GM21526 (cell line): ENCODE results near the gene SLC19A1.

Experiments used
- ATAC-seq: cut with Tn5 transposase; IDR thresholded peaks from one replicate; pipeline ENCODE4 v1.9.1; 2021; ENCODE audit warnings: moderate library complexity; ENCODE audit not compliant: unreplicated experiment, low FRiP score

The SLC19A1 gene

DNA sequence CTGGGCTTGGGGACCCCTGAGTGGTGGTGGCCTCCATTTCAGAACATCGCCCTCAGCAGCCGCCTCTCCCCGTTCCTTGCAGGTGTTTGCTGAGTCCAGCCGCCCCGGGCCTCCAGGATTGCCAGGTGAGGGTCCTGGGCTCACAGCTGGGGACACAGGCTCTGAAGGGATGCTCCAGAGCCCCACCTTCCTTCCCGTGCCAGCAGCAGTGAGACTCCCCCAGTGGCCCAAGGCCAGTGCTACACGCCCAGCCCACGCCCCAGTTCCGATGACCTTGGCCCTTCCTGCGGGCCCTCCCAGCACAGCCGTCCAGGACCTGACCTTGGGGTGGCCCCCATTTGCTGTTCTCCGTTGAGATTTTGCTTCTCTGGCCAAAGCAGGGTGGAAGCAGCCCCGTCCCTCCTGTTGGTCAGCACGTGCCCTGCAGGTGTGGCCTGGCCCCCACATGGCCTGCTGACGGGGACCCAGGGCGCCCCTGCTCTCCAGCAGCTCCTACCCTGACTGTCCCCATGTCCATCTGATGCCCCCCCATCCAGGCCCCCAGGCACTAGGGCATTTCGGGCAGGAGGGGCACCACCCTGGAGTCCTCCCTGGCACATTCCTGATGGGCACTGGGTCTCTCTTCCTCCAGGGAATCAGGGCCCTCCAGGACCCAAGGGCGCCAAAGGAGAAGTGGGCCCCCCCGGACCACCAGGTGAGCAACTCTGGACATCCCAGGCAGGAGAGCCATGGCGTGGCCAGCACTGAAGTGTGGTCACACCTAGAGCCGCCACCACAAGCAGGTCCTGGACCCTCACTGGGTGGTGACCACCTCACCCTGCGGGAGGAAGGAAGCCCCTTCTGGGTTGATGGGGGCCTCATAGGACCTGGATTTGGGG is 45.0 kb downstream of the SLC19A1 start:
- no peak for ATAC-seq

DNA sequence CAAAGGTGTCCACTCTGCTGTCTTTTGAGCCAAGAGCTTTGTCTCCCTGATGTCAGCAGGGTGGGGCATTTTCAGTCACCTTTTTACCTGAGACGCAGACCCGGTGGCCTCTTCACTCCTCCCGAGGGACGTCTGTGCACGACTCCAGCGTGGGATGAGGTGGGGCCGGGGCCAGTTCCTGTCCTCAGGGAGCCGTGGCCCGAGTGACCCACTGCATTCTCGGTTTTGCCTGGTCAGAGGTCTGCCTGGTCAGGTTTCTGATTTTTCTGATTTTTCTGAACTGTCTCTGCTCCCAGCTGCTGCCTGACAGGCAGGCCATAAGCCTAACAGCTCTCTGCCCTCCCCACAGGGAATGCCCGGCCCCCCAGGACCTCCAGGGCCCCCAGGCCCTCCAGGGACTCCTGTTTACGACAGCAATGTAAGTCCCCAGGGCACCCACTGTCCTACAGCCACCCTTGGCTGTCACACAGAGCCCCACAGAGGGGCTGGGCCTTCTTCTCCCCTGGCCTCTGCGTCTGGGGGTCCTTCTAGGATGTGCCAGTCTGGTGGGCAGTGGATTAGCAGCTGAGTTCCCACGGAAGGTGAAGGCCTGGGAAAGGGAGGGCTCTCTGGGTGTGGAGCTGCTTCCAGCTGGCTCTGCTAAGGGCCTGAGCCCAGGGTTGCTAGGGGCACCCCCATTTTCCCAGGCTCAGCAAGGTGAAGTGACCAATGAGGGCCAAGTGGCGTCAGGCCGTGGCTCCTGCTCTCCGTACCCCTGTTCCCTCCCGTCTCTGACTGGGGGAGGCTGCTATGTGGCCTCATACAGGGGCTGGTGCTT is 45.9 kb downstream of the SLC19A1 start:
- ATAC-seq = no peak

DNA sequence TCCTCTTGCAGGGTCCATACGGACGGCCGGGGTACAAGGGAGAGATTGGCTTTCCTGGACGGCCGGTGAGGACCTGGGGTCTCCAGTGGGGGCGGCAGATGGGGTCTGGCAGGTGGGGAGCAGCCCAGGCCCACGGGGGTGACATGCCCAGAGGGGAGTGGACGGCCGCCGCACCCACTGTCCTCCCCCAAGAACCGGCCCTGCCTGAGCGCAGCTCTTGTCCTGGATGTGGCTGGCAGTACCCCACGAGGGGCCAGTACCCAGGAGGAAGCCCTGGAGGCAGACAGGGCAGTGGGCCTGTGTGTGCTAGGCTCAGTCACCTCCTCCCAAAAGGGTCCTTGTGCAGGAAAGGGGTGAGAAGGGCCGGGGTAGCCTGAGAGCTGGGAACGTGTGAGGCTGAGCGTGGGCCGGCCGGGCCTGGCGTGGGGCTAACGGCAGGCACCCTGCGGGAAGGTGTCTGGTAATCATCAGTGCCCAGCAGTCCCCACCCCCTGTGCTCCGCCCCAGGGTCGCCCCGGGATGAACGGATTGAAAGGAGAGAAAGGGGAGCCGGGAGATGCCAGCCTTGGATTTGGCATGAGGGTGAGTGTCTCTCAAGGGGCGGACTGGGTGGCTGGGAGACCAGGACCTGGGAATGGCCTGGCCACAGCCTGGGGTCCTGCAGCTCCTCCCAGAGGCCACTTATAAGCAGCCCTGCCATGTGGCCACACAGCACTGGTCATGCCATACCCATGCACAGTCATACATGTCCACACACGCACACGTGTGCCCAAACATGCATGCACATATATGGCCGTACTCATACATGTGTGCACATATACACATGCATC is 47.2 kb downstream of the SLC19A1 start:
- no peak for ATAC-seq

DNA sequence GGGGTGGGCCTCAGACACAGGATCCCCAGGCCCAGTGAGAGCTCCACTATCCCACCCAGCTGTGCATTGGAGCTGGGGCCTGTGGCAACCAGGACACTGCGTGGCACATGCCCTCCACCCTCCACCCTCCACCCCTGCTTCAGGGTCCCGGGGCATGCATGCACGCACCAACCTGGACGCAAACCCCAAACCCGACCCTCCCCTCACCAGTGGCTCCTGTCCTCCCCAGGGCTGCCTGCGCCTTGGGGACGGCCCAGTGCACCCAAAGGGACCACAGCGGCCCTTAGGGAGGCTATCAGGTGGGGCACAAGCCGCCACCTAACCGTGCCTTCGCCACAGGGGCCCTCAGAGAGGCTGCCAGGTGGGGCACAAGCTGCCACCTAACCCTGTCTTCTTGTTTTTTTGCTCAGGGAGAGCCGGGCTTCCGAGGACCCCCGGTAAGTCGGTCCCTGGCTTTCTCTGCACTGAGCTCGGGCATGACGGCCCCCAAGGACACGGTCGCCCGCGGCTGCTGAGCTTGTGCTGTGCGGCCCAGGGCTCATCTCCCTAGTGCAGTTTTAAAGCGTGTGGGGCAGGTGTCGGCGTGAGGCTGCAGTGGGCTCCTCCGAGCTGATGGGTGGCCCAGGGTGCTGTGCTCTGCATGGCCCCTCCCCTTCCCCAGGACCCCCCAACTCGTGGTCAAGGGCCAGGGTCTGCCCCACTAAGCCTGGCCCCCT is 47.9 kb downstream of the SLC19A1 start:
- ATAC-seq = no peak

DNA sequence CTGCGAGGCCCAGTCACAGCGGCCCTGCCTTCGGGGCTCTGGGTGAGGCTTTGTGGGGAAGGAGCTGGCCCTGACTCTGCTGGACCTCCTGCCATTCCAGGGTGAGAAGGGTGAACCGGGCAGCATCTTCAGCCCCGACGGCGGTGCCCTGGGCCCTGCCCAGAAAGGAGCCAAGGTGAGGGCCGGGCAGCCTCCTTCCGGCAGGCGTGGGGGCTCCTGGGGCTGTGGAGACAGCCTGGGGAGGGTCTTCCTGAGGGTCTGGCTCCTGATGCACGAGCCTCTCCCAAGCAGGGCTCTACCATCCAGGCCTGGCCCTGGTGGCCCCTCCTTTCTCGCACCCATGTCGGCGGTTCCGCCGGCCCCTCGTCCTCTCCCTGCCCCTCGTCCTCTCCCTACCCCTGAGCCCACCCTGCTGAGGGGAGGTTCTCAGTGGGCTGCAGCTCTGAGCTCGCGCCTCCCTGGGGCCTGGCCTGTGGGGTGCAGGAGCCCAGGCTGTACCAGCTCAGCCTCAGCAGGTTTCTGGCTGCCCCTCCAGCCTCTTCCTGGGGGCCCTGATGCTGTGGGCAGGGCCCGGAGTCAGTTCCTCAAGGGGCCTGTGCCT is 48.7 kb downstream of the SLC19A1 start:
- ATAC-seq = no peak

DNA sequence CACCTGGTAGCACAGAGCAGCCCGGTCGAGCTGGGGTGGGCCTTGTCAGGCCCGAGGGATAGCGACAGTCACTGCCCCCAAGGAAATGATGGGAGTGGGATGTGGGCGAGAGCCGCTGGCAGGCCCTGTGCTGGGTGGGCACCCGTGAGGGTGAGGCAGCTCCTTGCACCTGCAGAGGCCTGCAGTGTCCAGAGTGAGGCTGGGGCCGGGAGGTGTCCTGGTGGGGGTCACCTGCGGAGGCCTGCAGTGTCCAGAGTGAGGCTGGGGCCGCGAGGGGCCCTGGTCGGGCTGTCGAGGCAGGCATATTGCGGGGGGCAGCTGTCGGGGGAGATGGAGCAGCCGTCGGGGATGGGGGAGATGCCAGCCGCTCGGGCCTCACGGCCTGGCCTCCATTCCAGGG is 49.5 kb downstream of the SLC19A1 start:
- ATAC-seq = no peak

DNA sequence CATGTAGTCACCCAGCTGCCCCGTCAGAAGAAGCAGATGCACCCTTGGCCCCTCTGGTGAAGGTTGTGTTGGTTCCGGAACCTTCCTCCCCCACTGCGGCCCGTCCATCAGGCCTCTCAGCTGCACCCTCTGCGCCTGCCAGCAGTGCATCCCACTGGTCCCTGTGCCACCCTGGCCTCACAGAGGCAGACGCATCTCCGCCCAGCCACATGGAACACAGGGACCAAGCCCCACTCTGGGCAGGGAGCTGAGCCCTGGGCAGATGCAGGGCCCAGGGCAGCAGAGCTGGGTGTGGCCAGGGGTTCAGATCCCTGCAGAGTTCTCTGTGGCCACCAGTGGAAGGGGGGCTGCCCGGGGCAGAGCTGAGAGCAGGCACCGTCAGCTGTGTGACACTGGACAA is 50.6 kb downstream of the SLC19A1 start:
- ATAC-seq = no peak

DNA sequence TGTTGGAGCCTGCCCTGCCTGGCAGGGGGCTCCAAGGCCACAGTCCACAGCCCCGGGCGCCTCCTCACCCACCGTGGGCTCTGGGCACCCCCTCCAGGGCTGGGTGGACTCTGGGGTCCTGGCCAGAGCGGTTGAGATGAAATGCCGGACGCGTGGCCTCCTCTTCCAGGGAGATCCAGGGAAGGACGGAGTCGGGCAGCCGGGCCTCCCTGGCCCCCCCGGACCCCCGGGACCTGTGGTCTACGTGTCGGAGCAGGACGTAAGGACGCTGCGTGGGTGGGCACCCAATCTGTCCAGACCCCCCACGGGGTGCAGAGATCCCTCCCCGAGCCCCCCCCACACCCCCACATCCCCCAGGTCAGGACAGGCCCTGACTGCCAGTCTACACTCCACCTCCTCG is 51.2 kb downstream of the SLC19A1 start:
- no peak for ATAC-seq

DNA sequence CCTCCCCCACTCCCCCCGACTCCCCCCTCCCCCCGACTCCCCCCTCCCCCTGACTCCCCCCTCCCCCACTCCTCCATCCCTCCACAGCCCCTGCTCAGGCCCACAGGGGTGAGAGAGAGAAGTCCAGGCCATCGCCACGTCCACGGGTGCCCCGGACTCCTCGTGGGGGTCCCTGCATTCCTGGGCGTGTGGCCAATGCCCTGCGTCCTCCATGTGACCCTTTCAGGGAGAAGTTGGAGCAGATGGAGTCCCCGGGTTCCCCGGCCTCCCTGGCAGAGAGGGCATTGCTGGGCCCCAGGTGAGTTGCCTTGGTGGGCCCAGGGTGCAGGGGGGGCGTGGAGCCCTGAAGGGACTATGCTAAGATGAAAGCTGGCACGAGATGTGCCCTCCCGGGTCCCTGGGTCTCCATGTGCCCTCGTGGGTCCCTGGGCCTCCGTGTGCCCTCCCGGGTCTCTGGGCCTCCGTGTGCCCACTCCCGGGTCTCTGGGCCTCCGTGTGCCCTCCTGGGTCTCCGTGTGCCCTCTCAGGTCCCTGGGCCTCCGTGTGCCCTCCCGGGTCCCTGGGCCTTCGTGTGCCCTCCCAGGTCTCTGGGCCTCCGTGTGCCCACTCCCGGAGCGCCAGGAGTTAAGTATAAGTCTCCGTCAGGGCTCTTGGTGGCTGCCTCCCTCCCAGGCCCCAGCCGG is 52.0 kb downstream of the SLC19A1 start:
- no peak for ATAC-seq

DNA sequence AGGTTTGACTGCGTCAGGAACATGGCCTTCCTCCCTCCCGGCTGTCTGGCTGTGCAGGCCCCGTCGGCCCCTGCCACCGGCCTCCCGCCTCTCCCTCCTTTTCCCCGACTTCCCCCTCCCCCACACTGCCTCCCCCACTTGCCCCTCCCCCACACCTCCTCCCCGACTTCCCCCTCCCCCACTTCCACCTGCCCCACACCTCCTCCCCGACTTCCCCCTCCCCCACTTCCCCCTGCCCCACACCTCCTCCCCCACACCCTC is 52.6 kb downstream of the SLC19A1 start:
- no peak for ATAC-seq

DNA sequence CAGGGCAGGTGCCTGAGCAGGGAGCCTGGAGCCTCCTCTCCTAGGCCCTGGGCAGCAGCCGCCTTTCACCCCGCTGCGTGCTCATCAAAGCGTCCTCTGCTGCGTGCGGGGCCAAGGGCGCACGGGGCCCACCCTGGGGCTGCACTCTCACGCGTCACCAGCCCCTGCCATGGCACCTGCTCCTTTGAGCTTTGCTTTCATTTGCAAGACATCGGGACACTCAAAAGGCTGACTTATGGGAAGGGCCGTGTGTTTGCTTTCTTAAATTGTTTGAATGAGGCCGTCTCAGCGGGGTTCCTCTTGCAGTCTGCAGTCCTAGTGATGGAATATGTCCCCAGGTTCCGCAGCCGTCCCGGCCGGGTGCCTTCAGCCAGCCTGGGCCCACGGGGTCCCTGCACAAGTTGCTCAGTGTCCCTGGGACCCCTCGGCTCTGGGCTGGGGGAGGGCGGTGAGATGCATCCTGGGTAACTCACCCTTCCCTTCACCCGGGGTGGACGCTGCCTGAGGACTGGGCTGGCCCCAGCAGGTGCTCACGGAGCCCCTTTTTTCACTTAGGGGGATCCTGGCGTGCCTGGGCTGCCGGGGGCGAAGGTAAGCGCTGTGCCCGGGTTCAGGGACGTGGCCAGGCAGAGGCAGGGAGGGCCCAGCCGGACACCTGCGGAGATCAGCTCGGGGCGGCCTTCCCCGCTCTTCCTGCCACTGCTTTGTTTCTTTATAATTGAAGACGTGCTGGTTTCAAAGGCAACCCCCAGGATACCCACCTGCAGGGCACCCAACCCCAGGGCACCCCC is 53.1 kb downstream of the SLC19A1 start:
- ATAC-seq = no peak

DNA sequence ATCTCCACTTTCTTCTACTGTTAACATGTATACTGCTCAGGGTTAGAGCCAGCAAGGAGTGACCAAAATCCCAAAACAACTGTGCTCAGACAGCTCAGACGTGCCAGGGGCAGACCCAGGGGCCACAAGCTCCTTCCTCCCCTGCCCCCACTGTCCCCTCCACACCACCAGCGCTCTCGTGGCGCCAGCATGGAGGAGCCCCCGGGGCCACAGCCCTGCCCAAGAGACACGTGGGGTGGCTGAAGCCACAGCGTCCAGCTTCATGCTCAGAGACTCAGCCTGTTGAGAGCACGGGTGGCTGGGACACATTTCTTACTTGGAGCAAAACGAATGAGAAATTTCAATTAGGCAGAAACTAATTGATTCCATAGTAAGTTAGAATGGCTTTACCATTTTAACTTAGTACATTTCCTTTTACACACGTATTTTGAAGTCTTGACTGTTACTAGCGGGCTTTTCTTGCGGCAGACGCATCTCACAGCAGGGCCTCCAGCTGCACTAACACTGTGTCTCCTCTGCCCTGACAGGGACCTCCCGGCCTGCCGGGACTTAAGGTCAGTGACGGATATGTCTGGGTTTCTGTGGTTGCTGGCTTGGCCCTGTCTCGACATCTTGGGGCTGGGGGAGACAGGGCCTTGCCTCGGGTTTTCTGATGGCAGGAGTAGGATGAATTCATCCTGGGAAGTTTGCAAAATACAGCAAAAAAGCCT is 54.2 kb downstream of the SLC19A1 start:
- ATAC-seq = no peak

DNA sequence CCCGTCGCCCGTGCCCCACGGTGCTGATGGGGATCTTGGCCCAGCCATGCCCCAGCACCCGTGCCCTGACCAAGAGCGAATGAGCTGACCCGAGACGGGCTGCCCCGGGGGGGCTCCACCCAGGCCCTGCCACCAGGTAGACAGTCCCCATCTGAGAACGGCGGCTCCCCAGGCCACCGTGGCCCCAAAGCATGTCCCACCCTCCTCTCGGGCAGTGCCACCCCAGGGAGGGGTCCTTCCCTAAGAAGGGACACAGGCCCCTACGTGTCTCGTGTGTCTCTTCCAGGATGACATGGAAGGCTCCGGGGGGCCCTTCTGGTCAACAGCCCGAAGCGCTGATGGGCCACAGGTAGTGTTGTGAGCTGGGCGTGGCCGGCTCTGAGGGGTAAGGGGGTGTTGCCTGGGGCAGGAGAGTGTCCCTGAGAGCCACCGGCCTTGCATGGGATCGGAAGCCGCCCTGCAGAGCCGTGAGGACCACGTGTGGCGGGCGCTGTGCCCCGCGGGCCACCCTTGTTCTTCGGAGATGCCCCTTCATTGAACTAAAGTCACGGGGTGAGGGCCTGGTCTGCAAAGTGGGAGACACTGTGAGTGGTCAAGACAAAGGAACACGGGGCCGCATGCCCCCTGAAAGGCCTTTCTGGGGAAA is 55.0 kb downstream of the SLC19A1 start:
- no peak for ATAC-seq

DNA sequence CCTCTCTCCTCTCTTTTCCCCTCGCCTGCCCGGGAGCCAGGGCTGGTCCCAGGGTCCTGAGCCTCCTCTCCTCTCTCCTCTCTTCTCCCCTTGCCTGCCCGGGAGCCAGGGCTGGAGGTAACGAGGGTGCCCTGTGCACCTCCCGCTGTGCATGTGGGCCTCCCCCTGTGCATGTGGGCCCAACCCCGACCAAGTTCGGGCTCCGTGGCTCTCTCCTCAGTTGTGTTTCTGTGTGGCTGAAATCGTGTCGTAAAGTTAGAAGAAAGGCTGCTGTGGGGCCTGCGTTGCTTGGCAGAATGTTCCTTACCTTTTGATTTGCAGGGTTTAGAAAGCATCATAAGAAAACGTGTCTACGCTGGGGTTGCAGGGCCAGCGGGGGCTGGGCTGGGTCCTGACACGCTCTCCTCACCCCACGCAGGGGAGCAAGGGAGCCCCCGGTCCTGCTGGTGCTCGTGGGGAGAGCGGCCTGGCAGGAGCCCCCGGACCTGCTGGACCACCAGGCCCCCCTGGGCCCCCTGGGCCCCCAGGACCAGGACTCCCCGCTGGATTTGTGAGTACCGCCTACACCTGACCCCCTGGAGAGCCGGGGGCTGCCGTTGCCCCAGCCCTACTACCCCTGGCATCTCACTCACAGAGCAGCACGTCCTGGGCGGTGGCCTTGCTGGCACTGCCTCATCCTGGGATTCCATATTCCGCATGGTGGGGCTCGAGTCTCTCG is 55.6 kb downstream of the SLC19A1 start:
- no peak for ATAC-seq

DNA sequence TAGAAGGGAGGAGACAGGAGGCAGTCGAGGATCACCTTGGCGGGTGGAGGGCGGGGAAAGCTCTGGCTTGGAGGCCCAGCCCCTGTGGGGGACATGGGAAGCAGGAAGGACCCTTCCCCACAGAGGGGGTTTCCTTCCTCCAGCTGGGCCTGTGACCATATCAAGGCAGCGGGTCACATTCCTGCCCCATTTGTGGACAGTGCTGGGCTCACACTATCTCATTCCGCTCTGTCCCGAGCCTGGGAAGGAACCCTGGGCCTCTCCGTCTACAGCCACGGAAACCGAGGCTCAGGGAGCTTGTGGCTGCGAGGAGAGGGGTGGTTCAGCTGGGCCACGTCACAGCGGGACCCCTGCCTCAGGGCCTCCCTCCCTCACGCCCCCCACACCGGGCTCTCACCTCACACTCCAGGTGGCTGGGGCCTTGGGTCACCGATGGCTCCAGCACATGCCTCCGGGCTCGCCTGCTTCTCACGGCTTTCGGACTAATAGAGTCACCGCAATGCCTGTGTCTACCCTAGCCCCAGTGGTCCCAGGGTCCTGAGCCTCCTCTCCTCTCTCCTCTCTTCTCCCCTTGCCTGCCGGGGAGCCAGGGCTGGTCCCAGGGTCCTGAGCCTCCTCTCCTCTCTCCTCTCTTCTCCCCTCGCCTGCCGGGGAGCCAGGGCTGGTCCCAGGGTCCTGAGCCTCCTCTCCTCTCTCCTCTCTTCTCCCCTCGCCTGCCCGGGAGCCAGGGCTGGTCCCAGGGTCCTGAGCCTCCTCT is 56.4 kb downstream of the SLC19A1 start:
- no peak for ATAC-seq

DNA sequence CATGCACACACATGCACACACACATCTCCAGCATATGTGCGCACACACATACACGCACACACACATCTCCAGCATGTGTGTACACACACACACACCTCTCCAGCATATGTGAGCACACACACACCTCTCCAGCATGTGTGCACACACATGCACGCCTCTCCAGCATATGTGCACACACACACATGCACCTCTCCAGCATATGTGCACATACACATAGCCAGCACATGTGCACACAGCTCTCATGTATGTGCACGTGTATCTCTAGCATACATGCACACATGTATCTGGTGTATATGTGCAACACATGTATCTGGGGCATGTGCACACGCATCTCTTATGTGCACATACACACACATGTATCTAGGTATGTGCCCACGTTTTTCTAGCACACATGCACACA is 57.9 kb downstream of the SLC19A1 start:
- no peak for ATAC-seq
